Gastroesophageal sphincter (tissue), 4 donors: ENCODE data around the gene CYP4V2. TPM values are rescaled to one million over a fixed set of nuclear protein-coding genes. Genes with fewer than 3 reads are reported as not detected.
A peak's percentile ranks its signal among the peaks of the same experiment; 100 is the strongest.

ENCODE experiments used
- ATAC-seq: fragments of 150-250 bp; one replicate; pipeline ENCODE4 v1.9.1; 2016; ENCODE audit warnings: mild to moderate bottlenecking, moderate library complexity
- H3K27ac ChIP-seq, 4 donors: fragments of 200-600 bp; sonication (generic) in 3 of 4; 1 replicate in 3 of 4; 2 replicates in 1 of 4; pipeline ENCODE4 v1.5.1; 2016 to 2019
- H3K27me3 ChIP-seq: fragments of 200-600 bp; sonication (generic); one replicate; pipeline ENCODE4 v1.5.1; 2019
- H3K36me3 ChIP-seq, 2 donors: fragments of 200-600 bp; sonication (generic); one replicate each; pipeline ENCODE4 v1.5.1; 2019; ENCODE audit warnings: control low read depth in 1 of 2
- H3K4me1 ChIP-seq, 3 donors: fragments of 200-600 bp; sonication (generic); 1 replicate in 2 of 3; 2 replicates in 1 of 3; pipeline ENCODE4 v1.5.1; 2016 to 2019; ENCODE audit warnings: control low read depth in 2 of 3
- H3K4me3 ChIP-seq, 2 donors: fragments of 200-600 bp; sonication (generic); one replicate each; pipeline ENCODE4 v1.5.1; 2019; ENCODE audit warnings: mild to moderate bottlenecking in 1 of 2, moderate library complexity in 1 of 2
- H3K9me3 ChIP-seq, 3 donors: fragments of 200-600 bp; sonication (generic); one replicate each; pipeline ENCODE4 v1.5.1; 2017 to 2019; ENCODE audit warnings: control low read depth in 2 of 3
- EP300 ChIP-seq: sonication (generic); formaldehyde crosslinking; IDR thresholded peaks from one replicate; pipeline ENCODE4 v1.6.1; 2017; ENCODE audit warnings: antibody characterized with exemption, mild to moderate bottlenecking
- POLR2A ChIP-seq, 2 donors: fragments of 450-650 bp; IDR thresholded peaks; one replicate each; pipeline ENCODE4 v1.6.1; 2017; ENCODE audit warnings: antibody characterized with exemption in 2 of 2, mild to moderate bottlenecking in 2 of 2, moderate library complexity in 1 of 2
- POLR2AphosphoS5 ChIP-seq: sonication (generic); formaldehyde crosslinking; IDR thresholded peaks from one replicate; pipeline ENCODE4 v1.6.1; 2017; ENCODE audit warnings: antibody characterized with exemption
- WGBS, 2 donors: methylation state at CpG; one replicate each; pipeline ENCODE4 v1.1.5; 2018; ENCODE audit warnings: low coverage in 1 of 2; 5-methylcytosine and 5-hydroxymethylcytosine counted together
- total RNA-seq, 4 donors: library from RNA; depleted of rRNA; stranded (reverse); fragments of >200 nt; gene quantifications; one replicate each; pipeline ENCODE4 v1.1.0, GENCODE V29; 2016
- TF ChIP-seq, protein P1 (sequence below), 4 experiments: fragments of 200-600 bp in 2 of 4; fragments of 450-650 bp in 2 of 4; sonication (generic) in 1 of 4; IDR thresholded peaks; one replicate each; pipeline ENCODE4 v1.5.1; 2017 to 2019; ENCODE audit warnings: antibody characterized with exemption in 4 of 4, mild to moderate bottlenecking in 2 of 4, moderate library complexity in 2 of 4

Gene CYP4V2
- total RNA-seq, 4 donors from 2014 or later = 25.6 to 44.7 (median 32.5) TPM

DNA sequence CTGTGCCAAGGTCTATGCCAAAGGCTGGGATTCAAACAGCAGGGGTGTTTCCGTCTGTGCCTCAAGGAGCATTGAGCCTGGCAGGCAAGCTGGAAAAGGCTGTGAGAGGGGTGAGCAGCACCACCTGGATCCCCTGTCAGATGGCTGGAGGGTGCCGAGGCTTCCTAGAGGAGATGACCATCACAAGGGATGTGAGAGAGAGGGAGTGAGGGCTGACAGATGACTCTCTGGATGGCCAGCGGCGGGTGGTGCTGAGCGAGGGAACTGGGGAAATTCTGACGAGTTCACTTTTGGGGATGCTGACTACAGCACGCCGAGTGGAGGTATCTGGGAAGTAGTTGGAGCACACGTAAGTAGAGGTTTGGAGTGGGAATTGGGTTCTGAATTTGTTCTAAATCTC lies 22.6 kb upstream of the CYP4V2 start:
- TF ChIP-seq, protein P1, sequence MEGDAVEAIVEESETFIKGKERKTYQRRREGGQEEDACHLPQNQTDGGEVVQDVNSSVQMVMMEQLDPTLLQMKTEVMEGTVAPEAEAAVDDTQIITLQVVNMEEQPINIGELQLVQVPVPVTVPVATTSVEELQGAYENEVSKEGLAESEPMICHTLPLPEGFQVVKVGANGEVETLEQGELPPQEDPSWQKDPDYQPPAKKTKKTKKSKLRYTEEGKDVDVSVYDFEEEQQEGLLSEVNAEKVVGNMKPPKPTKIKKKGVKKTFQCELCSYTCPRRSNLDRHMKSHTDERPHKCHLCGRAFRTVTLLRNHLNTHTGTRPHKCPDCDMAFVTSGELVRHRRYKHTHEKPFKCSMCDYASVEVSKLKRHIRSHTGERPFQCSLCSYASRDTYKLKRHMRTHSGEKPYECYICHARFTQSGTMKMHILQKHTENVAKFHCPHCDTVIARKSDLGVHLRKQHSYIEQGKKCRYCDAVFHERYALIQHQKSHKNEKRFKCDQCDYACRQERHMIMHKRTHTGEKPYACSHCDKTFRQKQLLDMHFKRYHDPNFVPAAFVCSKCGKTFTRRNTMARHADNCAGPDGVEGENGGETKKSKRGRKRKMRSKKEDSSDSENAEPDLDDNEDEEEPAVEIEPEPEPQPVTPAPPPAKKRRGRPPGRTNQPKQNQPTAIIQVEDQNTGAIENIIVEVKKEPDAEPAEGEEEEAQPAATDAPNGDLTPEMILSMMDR (IDR thresholded peaks at IDR 0.05) = no peak
- WGBS, 2 donors = 86 to 91% methylated on average over 6 of the region's 9 CpGs
- peaks cover 0 to 52% of the 10 kb centered on the region in 2 donors for H3K36me3 ChIP-seq
- no peak overlapping the region for H3K4me3 ChIP-seq
- no peak for ATAC-seq
- no peaks in the 10 kb centered on the region for H3K9me3 ChIP-seq
- H3K4me1 ChIP-seq = no peaks in the 10 kb centered on the region
- no peak overlapping the region for H3K27ac ChIP-seq
- H3K27me3 ChIP-seq = no peaks in the 10 kb centered on the region

DNA sequence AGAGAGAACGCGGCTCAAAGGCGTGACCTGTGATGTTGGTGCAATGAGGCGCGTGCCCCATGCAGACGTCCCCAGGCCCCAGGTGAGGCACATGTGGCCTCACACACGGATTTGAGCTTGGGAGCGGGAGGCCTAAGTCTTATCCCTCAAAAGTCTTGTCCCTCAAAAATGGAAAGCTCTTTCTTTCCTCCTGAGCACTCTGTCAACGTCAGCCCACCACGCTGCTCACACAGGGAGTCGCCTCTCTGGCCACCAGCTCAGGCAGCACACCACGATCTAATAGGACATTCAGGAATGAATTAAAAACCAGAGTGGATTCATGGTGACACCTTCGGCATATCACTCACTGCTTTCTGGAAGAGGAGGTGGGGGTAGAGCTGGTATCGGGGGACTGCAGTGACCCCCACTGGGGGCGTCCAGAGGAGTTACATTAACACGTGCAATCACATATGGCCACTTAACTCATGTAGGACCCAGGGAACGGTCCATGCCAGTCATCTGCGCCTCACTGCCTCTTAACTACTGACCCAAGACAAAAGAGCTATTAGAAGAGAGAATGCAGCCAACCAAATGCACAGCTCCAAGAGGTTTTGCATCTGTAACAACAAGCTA lies 21.9 kb upstream of the CYP4V2 start:
- H3K4me1 ChIP-seq = no peaks in the 10 kb centered on the region
- WGBS, 2 donors = 82 to 89% methylated on average over 7 to 13 of the region's 18 CpGs
- no peak for ATAC-seq

DNA sequence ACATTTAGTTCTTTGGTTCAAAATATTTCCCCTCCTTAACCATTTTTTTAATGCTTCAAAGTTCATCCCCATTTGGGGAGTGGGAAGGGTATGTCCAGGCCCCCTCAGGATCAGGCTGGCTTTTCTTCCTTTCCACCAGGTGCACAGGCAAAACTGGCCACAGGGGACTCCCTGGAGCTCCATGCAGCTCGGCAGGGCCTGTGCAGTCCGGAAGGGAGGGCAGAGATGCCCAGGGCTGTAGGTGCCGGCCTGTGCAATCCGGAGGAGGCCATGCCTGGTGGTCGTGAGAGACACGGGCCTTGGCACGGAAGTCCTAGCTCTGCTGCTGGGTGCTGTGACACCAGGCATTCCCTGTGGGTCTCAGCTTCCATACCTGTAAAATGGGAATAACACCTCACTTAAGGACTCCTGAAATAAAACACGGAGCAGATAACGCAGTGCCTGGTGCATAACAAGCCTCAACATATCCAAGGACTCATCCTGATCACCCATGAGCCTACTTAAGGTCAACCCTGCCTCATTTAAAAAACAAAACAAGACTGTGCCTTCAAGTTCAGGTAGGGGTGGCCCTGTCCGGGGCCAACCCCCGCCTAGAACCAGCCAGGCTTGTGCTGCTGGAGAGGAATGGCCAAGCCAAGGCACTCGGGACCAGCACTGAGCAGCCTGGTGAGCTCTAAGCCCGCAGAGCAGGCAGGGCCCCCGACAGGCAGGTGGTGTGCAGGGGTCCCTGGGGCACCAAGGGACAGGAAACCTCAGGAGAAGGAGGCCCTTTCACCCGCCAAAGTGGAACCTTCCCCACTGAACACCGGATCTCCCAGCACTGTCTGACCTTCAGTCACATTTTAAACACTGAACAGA lies 21.2 kb upstream of the CYP4V2 start:
- Histone ChIP-seq H3K27ac (no peak overlapping the region), H3K4me1 (no peaks in the 10 kb centered on the region), H3K27me3 (no peaks in the 10 kb centered on the region), H3K9me3 (no peaks in the 10 kb centered on the region), H3K4me3 (no peak overlapping the region), H3K36me3 (peaks cover 0 to 38% of the 10 kb centered on the region in 2 donors)
- 90 to 100% methylated on average over 2 to 3 of the region's 16 CpGs for WGBS, 2 donors
- TF ChIP-seq POLR2AphosphoS5 (no peak), POLR2A (IDR thresholded peaks at IDR 0.05) (no peak), EP300 (no peak)
- TF ChIP-seq, protein P1 (IDR thresholded peaks at IDR 0.05) = no peak
- peak; percentile 28 for ATAC-seq

More for the DNA sequence above, 21.9 kb upstream of the CYP4V2 start:
- Histone ChIP-seq H3K9me3 (no peaks in the 10 kb centered on the region), H3K36me3 (peaks cover 0 to 45% of the 10 kb centered on the region in 2 donors), H3K4me3 (no peak overlapping the region), H3K27me3 (no peaks in the 10 kb centered on the region), H3K27ac (no peak overlapping the region)
- TF ChIP-seq, protein P1 (IDR thresholded peaks at IDR 0.05) = no peak
- no peak for TF ChIP-seq POLR2A (IDR thresholded peaks at IDR 0.05)
- no peak for TF ChIP-seq EP300
- no peak for TF ChIP-seq POLR2AphosphoS5

DNA sequence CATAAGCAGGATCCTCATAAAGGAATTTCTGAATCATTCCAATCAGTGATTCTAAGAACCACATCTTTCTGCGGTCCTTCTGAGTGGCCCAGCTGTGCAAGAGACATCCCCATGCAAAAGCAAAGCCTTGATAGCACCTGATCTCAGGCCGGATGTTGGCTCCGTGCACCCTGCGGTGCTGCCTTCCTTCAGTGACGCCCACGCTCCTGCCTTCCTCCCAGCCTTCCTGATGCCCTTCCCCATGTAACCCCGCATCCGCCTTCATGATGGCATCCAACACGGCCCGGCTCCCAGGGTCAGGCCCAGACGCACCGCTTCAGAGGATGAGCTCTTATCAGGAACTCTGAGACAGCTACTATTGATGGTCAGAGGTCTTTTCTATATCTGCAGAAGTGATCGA lies 20.4 kb upstream of the CYP4V2 start:
- WGBS, 2 donors = 62 to 92% methylated on average over 5 to 7 of the region's 13 CpGs
- ATAC-seq = peak; percentile 22
- no peak overlapping the region for H3K27ac ChIP-seq
- H3K36me3 ChIP-seq = peaks cover 0 to 33% of the 10 kb centered on the region in 2 donors
- no peaks in the 10 kb centered on the region for H3K4me1 ChIP-seq
- no peak for TF ChIP-seq EP300
- TF ChIP-seq, protein P1 (IDR thresholded peaks at IDR 0.05) = no peak
- no peak for TF ChIP-seq POLR2AphosphoS5
- no peaks in the 10 kb centered on the region for H3K27me3 ChIP-seq
- no peak overlapping the region for H3K4me3 ChIP-seq
- no peaks in the 10 kb centered on the region for H3K9me3 ChIP-seq

DNA sequence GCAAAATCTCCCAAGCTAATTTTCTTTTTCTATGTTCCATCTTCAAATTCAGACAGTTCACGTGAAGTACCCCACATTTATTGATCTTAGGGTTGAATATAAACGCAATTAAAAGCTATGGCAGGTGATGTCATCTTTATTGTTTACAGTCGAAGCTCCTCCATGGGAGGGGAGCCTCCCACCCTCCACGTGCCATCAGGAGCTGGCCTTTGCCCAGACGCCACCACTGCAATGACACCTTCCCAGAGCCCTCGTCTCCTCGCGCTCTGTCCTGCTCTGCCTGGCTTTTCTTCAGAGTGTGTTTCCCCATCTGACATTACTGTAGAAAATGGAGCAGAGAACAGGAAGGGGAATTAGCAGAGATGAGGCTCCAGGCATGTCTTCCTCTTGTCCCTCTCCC lies 18.8 kb upstream of the CYP4V2 start:
- Histone ChIP-seq H3K36me3 (peaks cover 0 to 21% of the 10 kb centered on the region in 2 donors), H3K4me1 (no peaks in the 10 kb centered on the region), H3K9me3 (no peaks in the 10 kb centered on the region), H3K27me3 (no peaks in the 10 kb centered on the region), H3K27ac (no peak overlapping the region), H3K4me3 (no peak overlapping the region)
- 66% methylated on average over 8 of the region's 8 CpGs; no CpG with 5 or more reads in 1 of the 2 donors for WGBS, 2 donors
- TF ChIP-seq POLR2A (IDR thresholded peaks at IDR 0.05) (no peak), EP300 (no peak), POLR2AphosphoS5 (no peak)
- TF ChIP-seq, protein P1 (IDR thresholded peaks at IDR 0.05) = no peak
- no peak for ATAC-seq
